ENCODE results near the gene AFDN. TPM values are rescaled to one million over a fixed set of nuclear protein-coding genes. Genes with fewer than 3 reads are reported as not detected.

AFDN gene
- total and polyA plus RNA-seq, 2 of the 8 experiments (the other 6 are each of a cell fraction or from before 2014, with no cell fraction given) = 53.4 to 192 TPM

DNA sequence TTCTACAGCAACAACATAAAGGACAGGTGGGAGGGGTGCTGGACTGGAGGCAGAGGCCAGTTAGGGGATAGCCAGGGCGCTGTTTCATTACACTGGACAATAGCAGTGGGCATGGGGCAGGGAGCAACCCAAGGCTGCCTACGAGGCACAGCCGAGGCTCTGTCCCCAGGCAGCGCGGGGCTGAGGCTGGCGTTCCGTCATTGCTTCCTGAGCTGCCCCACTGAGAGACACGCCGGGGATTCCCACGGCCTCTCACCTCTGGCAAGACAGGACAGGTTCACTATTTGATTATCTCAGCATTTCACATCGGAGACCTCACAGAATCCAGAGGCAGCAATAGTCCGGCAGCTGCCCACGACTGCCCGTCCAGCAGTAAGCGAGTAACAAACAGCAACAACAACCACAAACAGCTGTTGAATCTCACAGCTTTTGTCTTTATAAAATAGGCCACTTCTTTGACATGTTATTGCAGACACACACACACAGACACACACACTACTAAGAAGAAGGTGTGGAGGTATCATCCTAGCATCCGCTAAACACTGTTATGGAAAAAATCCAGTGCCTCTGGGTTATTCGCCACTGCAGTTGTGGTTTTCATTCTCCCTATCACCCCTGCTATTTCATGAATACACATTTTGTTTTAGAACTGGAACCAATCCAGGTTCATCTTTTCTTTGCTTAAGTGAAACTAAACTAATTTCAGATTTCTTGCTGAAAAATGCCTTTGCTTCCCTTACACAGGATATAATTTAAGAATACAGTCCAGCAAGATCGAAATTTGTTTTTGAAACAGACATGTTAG, 190.2 kb downstream of the AFDN start (continued):
- no peak for TF ChIP-seq TCF12 (IDR thresholded peaks at IDR 0.05; ENCODE audit: low read depth, low read length)
- no peak for TF ChIP-seq SP2 (IDR thresholded peaks at IDR 0.05; ENCODE audit: low read length)
- no peak for TF ChIP-seq NRF1 (IDR thresholded peaks at IDR 0.05; ENCODE audit: low read depth, low read length)
- no peak for TF ChIP-seq MAFK (IDR thresholded peaks at IDR 0.05; ENCODE audit: low read depth, low read length)
- TF ChIP-seq RXRA (IDR thresholded peaks at IDR 0.05; ENCODE audit: insufficient read depth, low read depth, low read length) = no peak

All from H1 (cell line).